C4-2B (cell line): ENCODE results near the gene IFT122.

ENCODE experiments used
- CTCF ChIP-seq: fragments of 450-650 bp; conservative IDR thresholded peaks from 2 replicates; pipeline ENCODE4 v1.5.1; 2017; ENCODE audit warnings: mild to moderate bottlenecking
- ZFX ChIP-seq: fragments of 450-650 bp; IDR thresholded peaks from 2 replicates; pipeline ENCODE4 v1.6.1; 2017

GRCh38 chr3:129418041-129418973 is 21.7 kb upstream of the IFT122 start:
- TF ChIP-seq CTCF (no peak), ZFX (no peak)
